Suprapubic skin (tissue), 4 donors: ENCODE results near the gene RNLS.

Experiments used
- POLR2A ChIP-seq, 2 donors: fragments of 450-650 bp; IDR thresholded peaks; one replicate each; pipeline ENCODE4 v1.6.1; 2017; ENCODE audit warnings: antibody characterized with exemption in 2 of 2, mild to moderate bottlenecking in 2 of 2, moderate library complexity in 2 of 2
- POLR2AphosphoS5 ChIP-seq, 3 donors: sonication (generic); formaldehyde crosslinking; IDR thresholded peaks; one replicate each; pipeline ENCODE4 v1.6.1; 2017; ENCODE audit warnings: antibody characterized with exemption in 3 of 3
- TF ChIP-seq, protein P1 (sequence below), 2 donors: fragments of 200-600 bp in 1 of 2; fragments of 450-650 bp in 1 of 2; sonication (generic) in 1 of 2; IDR thresholded peaks; one replicate each; pipeline ENCODE4 v1.5.1; 2016 to 2019; ENCODE audit warnings: antibody characterized with exemption in 2 of 2, mild to moderate bottlenecking in 1 of 2, moderate library complexity in 1 of 2

DNA sequence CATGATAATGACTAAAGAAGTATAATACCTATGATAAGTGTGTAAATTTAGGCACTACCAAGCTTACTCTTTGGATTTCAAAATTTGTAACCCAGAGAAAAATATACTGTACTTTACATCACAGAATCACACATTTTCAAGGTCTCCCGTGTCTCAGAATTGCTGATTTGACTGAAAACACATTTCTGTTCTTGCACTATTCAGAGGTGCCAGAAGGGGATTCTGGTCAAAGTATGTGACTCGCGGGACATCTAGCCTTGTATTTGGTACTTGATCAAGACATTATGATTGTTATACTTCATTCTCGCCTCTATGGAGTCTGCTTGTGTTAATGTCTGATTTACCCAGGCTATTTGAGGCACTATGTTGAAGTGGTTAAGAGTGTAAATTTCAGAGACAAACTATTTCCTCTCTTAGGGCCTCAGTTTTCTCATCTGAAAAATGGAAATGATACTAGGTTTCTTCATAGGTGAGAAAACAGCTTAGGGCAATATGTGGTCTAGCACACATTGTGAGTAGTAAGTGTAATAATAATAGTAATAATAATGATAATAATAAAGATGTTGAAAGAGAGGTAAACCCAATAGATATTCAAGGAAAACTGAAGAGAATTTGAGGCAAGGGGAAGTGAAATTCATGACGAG, 320.4 kb downstream of the RNLS start:
- TF ChIP-seq, protein P1, sequence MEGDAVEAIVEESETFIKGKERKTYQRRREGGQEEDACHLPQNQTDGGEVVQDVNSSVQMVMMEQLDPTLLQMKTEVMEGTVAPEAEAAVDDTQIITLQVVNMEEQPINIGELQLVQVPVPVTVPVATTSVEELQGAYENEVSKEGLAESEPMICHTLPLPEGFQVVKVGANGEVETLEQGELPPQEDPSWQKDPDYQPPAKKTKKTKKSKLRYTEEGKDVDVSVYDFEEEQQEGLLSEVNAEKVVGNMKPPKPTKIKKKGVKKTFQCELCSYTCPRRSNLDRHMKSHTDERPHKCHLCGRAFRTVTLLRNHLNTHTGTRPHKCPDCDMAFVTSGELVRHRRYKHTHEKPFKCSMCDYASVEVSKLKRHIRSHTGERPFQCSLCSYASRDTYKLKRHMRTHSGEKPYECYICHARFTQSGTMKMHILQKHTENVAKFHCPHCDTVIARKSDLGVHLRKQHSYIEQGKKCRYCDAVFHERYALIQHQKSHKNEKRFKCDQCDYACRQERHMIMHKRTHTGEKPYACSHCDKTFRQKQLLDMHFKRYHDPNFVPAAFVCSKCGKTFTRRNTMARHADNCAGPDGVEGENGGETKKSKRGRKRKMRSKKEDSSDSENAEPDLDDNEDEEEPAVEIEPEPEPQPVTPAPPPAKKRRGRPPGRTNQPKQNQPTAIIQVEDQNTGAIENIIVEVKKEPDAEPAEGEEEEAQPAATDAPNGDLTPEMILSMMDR (IDR thresholded peaks at IDR 0.05) = no peak
- TF ChIP-seq POLR2A (IDR thresholded peaks at IDR 0.05) = no peak
- TF ChIP-seq POLR2AphosphoS5 (IDR thresholded peaks at IDR 0.05) = no peak
